ENCODE results near the gene MYL12B. TPM values are rescaled to one million over a fixed set of nuclear protein-coding genes. Genes with fewer than 3 reads are reported as not detected.

Gene MYL12B
- 211 and 359 TPM in 2 replicates for total RNA-seq (ENCODE audit: low replicate concordance)
- long read RNA-seq, transcript MYL12B-201 (4 exons, 1,210 nt): major isoform, 766 of 804 reads
- long read RNA-seq, transcript MYL12B-203 (4 exons, 1,249 nt): minor isoform, 6 of 804 reads
- long read RNA-seq, transcript MYL12B-202 (4 exons, 1,025 nt): minor isoform, 5 of 804 reads
- long read RNA-seq, partial matches to known transcripts: 23 of 804 reads
- long read RNA-seq, other reads (novel, unspliced or antisense): 4 of 804 reads

DNA sequence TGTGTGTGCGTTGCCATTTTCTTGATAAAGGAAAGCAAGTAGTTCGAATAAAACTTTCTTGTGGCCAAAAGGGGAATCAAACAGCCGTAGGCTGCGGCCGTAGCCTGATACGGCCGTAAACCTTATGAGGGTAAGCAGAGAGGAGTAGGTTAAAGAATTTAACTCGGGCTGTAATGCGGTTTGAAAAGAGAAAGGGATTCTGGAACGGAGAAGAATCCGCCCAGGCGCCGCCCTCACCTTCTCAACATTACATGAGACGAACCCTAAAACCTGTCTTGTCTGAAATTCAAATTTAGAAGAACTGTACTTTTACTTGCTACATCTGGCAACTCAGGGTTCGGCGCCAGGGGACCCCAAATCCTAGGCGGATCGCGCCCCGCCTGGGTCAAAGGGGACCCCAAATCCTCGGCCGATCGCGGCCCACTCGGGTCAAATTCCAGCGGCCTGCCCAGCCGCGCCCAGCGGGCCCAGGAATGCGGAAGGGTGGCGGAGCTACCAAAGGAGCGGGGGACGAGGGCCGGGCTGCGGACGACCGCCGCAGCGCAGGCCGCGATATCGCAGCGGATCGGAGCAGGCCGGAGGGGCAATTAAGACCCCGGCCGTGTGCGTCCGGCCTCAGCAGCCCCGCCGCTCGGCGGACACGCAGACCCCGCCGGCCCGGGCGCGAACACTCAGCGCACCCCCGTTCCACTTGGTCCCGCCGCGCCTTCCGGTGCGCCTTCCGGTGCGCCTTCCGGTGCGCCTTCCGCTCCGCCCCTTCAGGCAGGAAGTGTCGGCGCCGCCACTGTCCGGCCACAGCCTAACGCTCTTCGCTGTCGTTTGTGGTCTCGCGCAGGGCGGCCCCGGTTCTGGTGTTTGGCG is at the start of gene MYL12B:
MYL12B (plus strand) TSS at position 761 of the 861 bp plus-strand sequence. CDS start 10,766 bp downstream, outside the sequence.
- TF ChIP-seq, protein P1, sequence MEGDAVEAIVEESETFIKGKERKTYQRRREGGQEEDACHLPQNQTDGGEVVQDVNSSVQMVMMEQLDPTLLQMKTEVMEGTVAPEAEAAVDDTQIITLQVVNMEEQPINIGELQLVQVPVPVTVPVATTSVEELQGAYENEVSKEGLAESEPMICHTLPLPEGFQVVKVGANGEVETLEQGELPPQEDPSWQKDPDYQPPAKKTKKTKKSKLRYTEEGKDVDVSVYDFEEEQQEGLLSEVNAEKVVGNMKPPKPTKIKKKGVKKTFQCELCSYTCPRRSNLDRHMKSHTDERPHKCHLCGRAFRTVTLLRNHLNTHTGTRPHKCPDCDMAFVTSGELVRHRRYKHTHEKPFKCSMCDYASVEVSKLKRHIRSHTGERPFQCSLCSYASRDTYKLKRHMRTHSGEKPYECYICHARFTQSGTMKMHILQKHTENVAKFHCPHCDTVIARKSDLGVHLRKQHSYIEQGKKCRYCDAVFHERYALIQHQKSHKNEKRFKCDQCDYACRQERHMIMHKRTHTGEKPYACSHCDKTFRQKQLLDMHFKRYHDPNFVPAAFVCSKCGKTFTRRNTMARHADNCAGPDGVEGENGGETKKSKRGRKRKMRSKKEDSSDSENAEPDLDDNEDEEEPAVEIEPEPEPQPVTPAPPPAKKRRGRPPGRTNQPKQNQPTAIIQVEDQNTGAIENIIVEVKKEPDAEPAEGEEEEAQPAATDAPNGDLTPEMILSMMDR (conservative IDR thresholded peaks at IDR 0.05): peak; percentile 29
- peaks cover 33% of the 10 kb centered on the region for H3K4me1 Mint-ChIP-seq (ENCODE audit: unreplicated experiment)
- DNase-seq (ENCODE audit: extremely low spot score, unreplicated experiment): peak; percentile 85
- H3K27me3 Mint-ChIP-seq: no peaks in the 10 kb centered on the region
- no peaks in the 10 kb centered on the region for H3K9me3 Mint-ChIP-seq
- H3K27ac Mint-ChIP-seq: peak within 1 kb of the TSS; percentile 100
- H3K4me3 Mint-ChIP-seq: peak within 1 kb of the TSS; percentile 96
- peaks cover 23% of the 10 kb centered on the region for H3K36me3 Mint-ChIP-seq

DNA sequence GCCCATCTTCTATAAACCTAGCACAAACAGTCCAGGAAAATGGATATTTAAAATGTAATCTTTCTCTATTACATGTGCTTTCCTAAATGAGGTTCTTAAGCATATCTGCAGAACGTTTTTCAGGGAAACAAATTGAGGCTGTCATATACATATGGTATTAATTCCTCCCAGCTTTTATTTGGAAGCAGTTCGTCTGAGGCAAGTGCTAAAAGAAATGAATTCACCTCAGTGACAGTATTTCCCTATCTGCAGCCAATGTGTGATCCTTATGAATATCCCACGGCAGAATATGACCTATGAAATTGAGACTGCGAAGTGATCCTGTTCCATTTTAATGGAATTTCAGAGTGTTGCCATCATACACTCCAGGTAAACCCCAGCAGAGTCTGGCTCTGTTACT is 49.3 kb upstream of the MYL12B start:
- H3K4me3 Mint-ChIP-seq: peak overlapping the region; percentile 24
- peaks cover 29% of the 10 kb centered on the region for H3K4me1 Mint-ChIP-seq (ENCODE audit: unreplicated experiment)
- TF ChIP-seq, protein P1 (conservative IDR thresholded peaks at IDR 0.05): no peak
- no peak overlapping the region for H3K27ac Mint-ChIP-seq
- H3K36me3 Mint-ChIP-seq: no peaks in the 10 kb centered on the region
- no peaks in the 10 kb centered on the region for H3K27me3 Mint-ChIP-seq
- DNase-seq (ENCODE audit: extremely low spot score, unreplicated experiment): no peak
- peaks cover 4% of the 10 kb centered on the region for H3K9me3 Mint-ChIP-seq

DNA sequence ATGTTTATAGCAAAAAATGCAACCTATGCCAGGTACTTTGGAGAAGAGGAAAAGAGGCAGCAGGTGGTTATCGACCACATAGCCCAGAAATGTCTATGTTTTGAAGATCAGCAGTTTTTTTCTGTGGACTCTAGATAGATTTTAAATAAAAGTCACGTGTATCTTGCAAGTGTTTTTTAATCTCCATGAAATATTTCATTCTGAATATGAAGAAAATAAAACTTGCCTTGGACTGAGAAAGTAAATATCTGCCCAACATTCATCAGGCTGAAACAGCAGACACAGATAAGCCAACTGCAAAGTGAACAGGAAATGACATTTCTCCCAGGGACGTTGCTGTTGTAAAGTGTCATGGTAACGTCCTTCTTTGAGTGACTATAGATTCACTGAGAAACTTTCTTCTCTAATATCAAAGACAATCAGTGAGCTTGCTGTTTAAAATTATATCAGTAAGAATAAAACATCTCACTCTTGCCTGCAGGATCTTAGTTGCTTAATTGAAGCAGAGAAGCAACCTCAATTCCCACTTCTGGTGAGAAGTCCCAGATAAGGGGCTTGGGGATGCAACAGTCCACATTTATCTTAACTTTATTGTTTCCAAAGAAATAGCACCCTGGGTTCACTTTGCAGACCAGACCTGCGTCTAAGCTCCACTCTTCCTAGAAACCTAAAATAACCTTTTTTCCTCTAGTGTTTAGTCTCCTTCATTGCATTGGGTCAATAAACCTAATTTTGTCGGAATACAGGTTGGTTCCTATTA is 48.5 kb upstream of the MYL12B start:
- H3K27ac Mint-ChIP-seq: no peak overlapping the region
- peaks cover 4% of the 10 kb centered on the region for H3K9me3 Mint-ChIP-seq
- H3K36me3 Mint-ChIP-seq: no peaks in the 10 kb centered on the region
- peaks cover 37% of the 10 kb centered on the region for H3K4me1 Mint-ChIP-seq (ENCODE audit: unreplicated experiment)
- no peak for DNase-seq (ENCODE audit: extremely low spot score, unreplicated experiment)
- peak overlapping the region; percentile 24 for H3K4me3 Mint-ChIP-seq
- H3K27me3 Mint-ChIP-seq: no peaks in the 10 kb centered on the region
- TF ChIP-seq, protein P1 (conservative IDR thresholded peaks at IDR 0.05): no peak

DNA sequence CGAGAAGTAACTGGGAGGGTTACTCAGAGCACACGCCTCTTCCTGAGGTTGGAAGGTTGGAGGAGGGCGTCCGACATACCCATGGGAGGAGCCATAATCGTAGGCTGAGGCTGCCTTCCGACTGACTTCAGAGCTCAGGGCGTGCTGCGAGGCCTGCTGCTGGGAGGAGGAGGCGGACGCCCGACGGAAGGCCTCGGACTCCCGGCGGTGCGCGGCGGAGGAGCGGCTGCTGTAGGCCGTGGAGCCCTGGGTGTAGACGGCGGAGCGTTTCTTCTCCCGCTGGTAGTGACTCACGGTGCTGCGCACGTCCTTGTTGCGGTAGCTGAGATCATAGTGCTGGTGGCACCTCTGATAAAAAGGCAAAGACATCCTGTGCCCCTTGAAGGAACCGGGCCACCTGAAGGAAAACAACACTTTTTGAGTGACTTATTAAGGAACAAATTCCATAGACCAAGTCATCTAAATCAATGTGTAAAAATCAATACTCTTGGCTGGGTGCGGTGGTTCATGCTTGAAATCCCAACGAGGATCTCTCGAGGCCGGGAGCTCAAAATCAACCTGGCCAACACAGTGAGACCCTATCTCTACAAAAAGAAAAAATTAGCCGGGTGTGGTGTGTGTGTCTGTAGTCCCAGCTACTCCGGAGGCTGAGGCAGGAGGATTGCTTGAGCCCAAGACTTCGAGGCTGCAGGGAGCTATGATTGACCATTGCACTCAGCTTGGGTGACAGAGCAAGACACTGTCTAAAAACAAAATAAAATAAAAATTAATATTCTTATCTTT is 46.9 kb upstream of the MYL12B start:
- H3K36me3 Mint-ChIP-seq: no peaks in the 10 kb centered on the region
- H3K4me1 Mint-ChIP-seq (ENCODE audit: unreplicated experiment): peaks cover 50% of the 10 kb centered on the region
- TF ChIP-seq, protein P1 (conservative IDR thresholded peaks at IDR 0.05): no peak

DNA sequence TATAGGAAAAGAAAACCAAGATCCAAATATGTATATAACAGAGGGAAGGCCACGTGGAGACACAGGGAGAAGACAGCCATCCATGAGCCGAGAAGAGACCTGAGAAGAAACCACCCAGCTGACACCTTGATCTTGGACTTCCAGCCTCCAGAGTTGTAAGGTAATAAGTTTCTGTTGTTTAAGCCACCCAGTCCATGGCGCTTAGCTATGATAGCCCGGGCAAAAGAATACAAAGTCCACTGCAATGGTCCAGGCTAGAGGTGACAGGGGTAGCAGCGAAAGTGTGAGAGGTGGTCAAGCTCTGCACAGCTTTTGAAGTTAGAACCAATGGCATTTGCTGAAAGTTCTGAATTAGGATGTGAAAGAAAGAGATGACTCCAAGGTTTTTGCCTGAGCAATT is 44.9 kb upstream of the MYL12B start:
- no peaks in the 10 kb centered on the region for H3K36me3 Mint-ChIP-seq
- peak overlapping the region; percentile 2 for H3K4me3 Mint-ChIP-seq
- peaks cover 4% of the 10 kb centered on the region for H3K9me3 Mint-ChIP-seq
- TF ChIP-seq, protein P1 (conservative IDR thresholded peaks at IDR 0.05): no peak
- H3K27ac Mint-ChIP-seq: peak overlapping the region; percentile 24
- peaks cover 42% of the 10 kb centered on the region for H3K4me1 Mint-ChIP-seq (ENCODE audit: unreplicated experiment)
- no peak for DNase-seq (ENCODE audit: extremely low spot score, unreplicated experiment)
- no peaks in the 10 kb centered on the region for H3K27me3 Mint-ChIP-seq

More for the DNA sequence above, 46.9 kb upstream of the MYL12B start:
- Mint-ChIP-seq H3K27me3 (no peaks in the 10 kb centered on the region), H3K4me3 (no peak overlapping the region), H3K9me3 (peaks cover 4% of the 10 kb centered on the region), H3K27ac (no peak overlapping the region)
- no peak for DNase-seq (ENCODE audit: extremely low spot score, unreplicated experiment)
